HepG2 (cell line): ENCODE data around the gene AGAP3. TPM values are rescaled to one million over a fixed set of nuclear protein-coding genes. Genes with fewer than 3 reads are reported as not detected.
A peak's percentile ranks its signal among the peaks of the same experiment; 100 is the strongest.

Experiments used
- ARID5B ChIP-seq: IDR thresholded peaks from 2 replicates; pipeline ENCODE4 v1.4.0; 2020; ENCODE audit warnings: mild to moderate bottlenecking, missing genetic modification reagents
- EP300 ChIP-seq, 3 experiments: sonication (generic) in 1 of 3; formaldehyde crosslinking in 1 of 3; IDR thresholded peaks; 2 replicates each; pipeline versions ENCODE4 v1.5.1 to v1.6.1; 2011 to 2020; ENCODE audit warnings: low read depth in 2 of 3, low read length in 2 of 3, borderline replicate concordance in 1 of 3, improper control_type of control experiment in 1 of 3, mild to moderate bottlenecking in 1 of 3, missing genetic modification reagents in 1 of 3, moderate library complexity in 1 of 3
- KLF11 ChIP-seq: IDR thresholded peaks from 2 replicates; pipeline ENCODE4 v1.6.1; 2016; ENCODE audit warnings: missing compliant biosample characterization
- KLF15 ChIP-seq: sonication (generic); formaldehyde crosslinking; IDR thresholded peaks from 2 replicates; pipeline ENCODE4 v1.8.1; 2023; ENCODE audit warnings: borderline replicate concordance, mild to moderate bottlenecking, inconsistent platforms, missing genetic modification reagents, mixed read lengths
- MAF1 ChIP-seq: sonication (generic); formaldehyde crosslinking; IDR thresholded peaks from 2 replicates; pipeline ENCODE4 v1.5.0; 2020; ENCODE audit warnings: missing genetic modification reagents, borderline replicate concordance
- NFYC ChIP-seq: IDR thresholded peaks from 2 replicates; pipeline ENCODE4 v1.6.1; 2016; ENCODE audit warnings: missing genetic modification reagents, missing compliant biosample characterization
- RAD51 ChIP-seq: fragments of 450-650 bp; IDR thresholded peaks from 2 replicates; pipeline ENCODE4 v1.6.1; 2016; ENCODE audit warnings: borderline replicate concordance
- RFX3 ChIP-seq: IDR thresholded peaks from 2 replicates; pipeline ENCODE4 v1.6.1; 2016; ENCODE audit warnings: missing biosample characterization, missing genetic modification reagents
- SIN3B ChIP-seq: fragments of 150-350 bp; IDR thresholded peaks from 2 replicates; pipeline ENCODE4 v1.6.1; 2014; ENCODE audit warnings: low read length
- SKIL ChIP-seq: sonication (generic); formaldehyde crosslinking; IDR thresholded peaks from 2 replicates; pipeline ENCODE4 v1.8.0; 2022; ENCODE audit warnings: missing genetic modification reagents, mild to moderate bottlenecking, moderate library complexity, borderline replicate concordance
- TBX3 ChIP-seq: fragments of 450-650 bp; IDR thresholded peaks from 2 replicates; pipeline ENCODE4 v1.6.1; 2017; ENCODE audit warnings: antibody characterized with exemption, mild to moderate bottlenecking, inconsistent platforms, borderline replicate concordance
- TEAD3 ChIP-seq: optimal IDR thresholded peaks from 2 replicates; pipeline ENCODE3; 2016; ENCODE audit warnings: borderline replicate concordance
- ZBTB8A ChIP-seq: sonication (generic); formaldehyde crosslinking; IDR thresholded peaks from 2 replicates; pipeline ENCODE4 v1.4.0; 2020; ENCODE audit warnings: mild to moderate bottlenecking, low read depth, missing genetic modification reagents, borderline replicate concordance
- ZMYM4 ChIP-seq: sonication (generic); formaldehyde crosslinking; IDR thresholded peaks from 2 replicates; pipeline ENCODE4 v1.8.1; 2023; ENCODE audit warnings: mild to moderate bottlenecking, missing genetic modification reagents
- ZNF205 ChIP-seq: IDR thresholded peaks from 2 replicates; pipeline ENCODE4 v1.6.1; 2018; ENCODE audit warnings: missing biosample characterization, missing genetic modification reagents
- ZNF335 ChIP-seq: sonication (generic); formaldehyde crosslinking; IDR thresholded peaks from 2 replicates; pipeline ENCODE4 v1.4.0; 2020; ENCODE audit warnings: missing genetic modification reagents
- ZNF337 ChIP-seq: sonication (generic); formaldehyde crosslinking; IDR thresholded peaks from 2 replicates; pipeline ENCODE4 v1.5.1; 2020; ENCODE audit warnings: missing genetic modification reagents, low read depth, mild to moderate bottlenecking, borderline replicate concordance
- ZNF354B ChIP-seq: sonication (generic); formaldehyde crosslinking; IDR thresholded peaks from 2 replicates; pipeline ENCODE4 v1.8.0; 2022; ENCODE audit warnings: mild to moderate bottlenecking, missing genetic modification reagents
- ZNF644 ChIP-seq: IDR thresholded peaks from 2 replicates; pipeline ENCODE4 v1.6.1; 2016; ENCODE audit warnings: low read depth
- ZNF772 ChIP-seq: sonication (generic); formaldehyde crosslinking; IDR thresholded peaks from 2 replicates; pipeline ENCODE4 v1.5.0; 2020; ENCODE audit warnings: mild to moderate bottlenecking, missing genetic modification reagents
- polyA plus RNA-seq, 8 experiments: library from polyadenylated mRNA; depleted of rRNA in 3 of 8; stranded (reverse) in 7 of 8; unstranded in 1 of 8; fragments of >200 nt; fragmentation: Illumina TruSeq in 4 of 8; extraction: Trizol in 4 of 8; gene quantifications; 2 replicates each; pipeline versions ENCODE4 v1.2.1 to v1.2.3, GENCODE V29; 2011 to 2016; ENCODE audit warnings: low read depth in 4 of 8, missing spikeins in 1 of 8, mixed read lengths in 1 of 8; ENCODE audit not compliant: insufficient read depth in 1 of 8
- total RNA-seq, 5 experiments: library from RNA; depleted of rRNA; stranded (reverse); fragments of >200 nt; fragmentation: Illumina TruSeq; extraction: Trizol; gene quantifications; 2 replicates each; pipeline ENCODE4 v1.2.3, GENCODE V29; 2016; ENCODE audit warnings: low read depth in 1 of 5
- TF ChIP-seq, protein P1 (sequence below): sonication (generic); formaldehyde crosslinking; IDR thresholded peaks from 2 replicates; pipeline ENCODE4 v1.9.0; 2021; ENCODE audit warnings: missing genetic modification reagents, mild to moderate bottlenecking, borderline replicate concordance

AGAP3 gene
- total and polyA plus RNA-seq, 2 of the 13 experiments (the other 11 are each of a cell fraction or from before 2014, with no cell fraction given), result 31.3 to 61.4 TPM

DNA sequence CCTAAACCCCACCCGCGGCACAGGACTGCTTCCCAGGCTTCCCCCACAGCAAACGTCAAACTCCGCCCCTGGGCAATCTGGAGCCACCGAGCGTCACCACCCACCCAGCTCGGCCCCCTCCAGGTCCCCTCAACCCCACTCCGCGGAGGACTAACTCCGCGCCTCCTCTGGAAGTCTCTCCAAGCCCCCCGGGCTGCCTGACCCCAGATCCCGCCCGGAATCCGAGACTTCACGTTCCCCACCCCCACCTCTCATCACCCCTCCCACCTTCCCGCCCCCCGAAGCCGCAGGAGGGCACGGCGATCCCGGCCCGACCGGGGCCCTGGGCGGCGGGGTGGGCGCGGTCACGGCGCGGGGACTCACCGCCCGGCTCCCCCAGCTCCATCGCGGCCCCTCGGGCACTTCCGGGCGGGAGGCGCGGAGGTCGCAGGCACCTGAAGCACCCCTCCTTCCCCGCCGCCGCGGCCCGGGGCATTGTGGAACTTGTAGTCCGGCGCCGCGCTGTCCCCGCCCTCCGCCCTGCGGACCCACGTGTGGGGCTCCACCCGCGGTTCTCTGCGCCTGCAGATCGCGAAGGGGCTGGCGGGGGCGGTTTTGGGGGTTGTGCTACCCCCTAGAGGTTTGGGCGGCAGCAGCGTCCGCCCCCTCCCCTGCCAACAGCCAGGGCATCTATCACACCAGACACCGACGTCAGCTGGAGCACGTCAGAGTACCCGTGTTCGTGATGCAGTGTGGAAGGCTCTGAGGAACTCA, 3.0 kb upstream of the AGAP3 start, which contains the start of gene TMUB1 (continued):
- no peak for TF ChIP-seq KLF15 (CRISPR knock-in tag)
- no peak for TF ChIP-seq RAD51
- TF ChIP-seq SIN3B, result no peak
- TF ChIP-seq KLF11, result no peak
- no peak for TF ChIP-seq ZMYM4 (CRISPR knock-in tag)
- TF ChIP-seq ZNF337, result no peak
- TF ChIP-seq ZNF354B (CRISPR knock-in tag), result no peak
- TF ChIP-seq NFYC (CRISPR knock-in tag), result no peak
- TF ChIP-seq SKIL (CRISPR knock-in tag), result no peak
- TF ChIP-seq ZNF644 (CRISPR knock-in tag), result no peak
- no peak for TF ChIP-seq EP300 (IDR thresholded peaks at IDR 0.05; ENCODE audit: low read depth in 2 of 2, low read length in 2 of 2)
- no peak for TF ChIP-seq EP300 (CRISPR knock-in tag; IDR thresholded peaks at IDR 0.05; ENCODE audit: borderline replicate concordance)
- no peak for TF ChIP-seq ARID5B (CRISPR knock-in tag)
- TF ChIP-seq TEAD3 (CRISPR knock-in tag), result no peak
- no peak for TF ChIP-seq ZNF205
- no peak for TF ChIP-seq MAF1 (CRISPR knock-in tag)
- TF ChIP-seq, protein P1, sequence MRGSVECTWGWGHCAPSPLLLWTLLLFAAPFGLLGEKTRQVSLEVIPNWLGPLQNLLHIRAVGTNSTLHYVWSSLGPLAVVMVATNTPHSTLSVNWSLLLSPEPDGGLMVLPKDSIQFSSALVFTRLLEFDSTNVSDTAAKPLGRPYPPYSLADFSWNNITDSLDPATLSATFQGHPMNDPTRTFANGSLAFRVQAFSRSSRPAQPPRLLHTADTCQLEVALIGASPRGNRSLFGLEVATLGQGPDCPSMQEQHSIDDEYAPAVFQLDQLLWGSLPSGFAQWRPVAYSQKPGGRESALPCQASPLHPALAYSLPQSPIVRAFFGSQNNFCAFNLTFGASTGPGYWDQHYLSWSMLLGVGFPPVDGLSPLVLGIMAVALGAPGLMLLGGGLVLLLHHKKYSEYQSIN (CRISPR knock-in tag), result no peak
- TF ChIP-seq ZNF335, result no peak
- no peak for TF ChIP-seq TBX3
- TF ChIP-seq ZBTB8A (CRISPR knock-in tag), result no peak
- TF ChIP-seq RFX3 (CRISPR knock-in tag), result no peak
- TF ChIP-seq ZNF772, result peak; percentile 78
